ENCODE measurements around the gene KLHL26. TPM values are rescaled to one million over a fixed set of nuclear protein-coding genes. Genes with fewer than 3 reads are reported as not detected.

The KLHL26 gene
- total and polyA plus RNA-seq, 4 experiments from 2014 or later = 4.4 to 14.8 (median 10.6) TPM

GRCh38 chr19:18616023-18616422, 20.8 kb upstream of the KLHL26 start:
- Histone ChIP-seq H3K27ac (ENCODE audit: low read depth, low read length) (no peak overlapping the region), H3K9me3 (ENCODE audit: control insufficient read depth in 1 of 2, low read length in 2 of 2) (no peaks in the 10 kb centered on the region), H3K4me1 (ENCODE audit: insufficient read depth, low read length) (peaks cover 20% of the 10 kb centered on the region), H3K4me3 (ENCODE audit: low read length in 2 of 2) (no peak overlapping the region), H3K27me3 (ENCODE audit: insufficient read depth, low read length) (peaks cover 29% of the 10 kb centered on the region), H3K36me3 (ENCODE audit: insufficient read depth, low read length) (no peaks in the 10 kb centered on the region)
- intact Hi-C loops (cut with micrococcal nuclease) = no loop called here
- Mint-ChIP-seq H3K27me3 (peaks cover 32 to 42% of the 10 kb centered on the region in 2 donors), H3K27ac (no peak overlapping the region), H3K4me1 (peaks cover 8 to 27% (median 10%) of the 10 kb centered on the region in 4 donors), H3K9me3 (peaks cover 0 to 1% (median 0%) of the 10 kb centered on the region in 8 donors), H3K36me3 (no peaks in the 10 kb centered on the region), H3K4me3 (no peak overlapping the region)
- no peak for DNase-seq
- CTCF ChIA-PET (ENCODE audit: partially characterized antibody) = interaction anchor here (1.5 kb wide), 1 partner anchor 120 kb away, joined by 3 read pairs; no protein-coding TSS in a partner anchor
- POLR2A ChIA-PET (ENCODE audit: partially characterized antibody) = no interaction called here

GRCh38 chr19:18617562-18617961, 19.3 kb upstream of the KLHL26 start:
- H3K9me3 Mint-ChIP-seq = peaks cover 0 to 1% (median 0%) of the 10 kb centered on the region in 8 donors
- H3K27me3 Mint-ChIP-seq = peaks cover 24 to 32% of the 10 kb centered on the region in 2 donors
- H3K4me3 Mint-ChIP-seq = no peak overlapping the region
- ChIA-PET CTCF (ENCODE audit: partially characterized antibody) (no interaction called here), POLR2A (ENCODE audit: partially characterized antibody) (no interaction called here)
- H3K9me3 ChIP-seq (ENCODE audit: control insufficient read depth in 1 of 2, low read length in 2 of 2) = no peaks in the 10 kb centered on the region
- no peaks in the 10 kb centered on the region for H3K36me3 ChIP-seq (ENCODE audit: insufficient read depth, low read length)
- no peak overlapping the region for H3K27ac Mint-ChIP-seq
- no peaks in the 10 kb centered on the region for H3K36me3 Mint-ChIP-seq
- H3K4me1 ChIP-seq (ENCODE audit: insufficient read depth, low read length) = peaks cover 8% of the 10 kb centered on the region
- no peak overlapping the region for H3K27ac ChIP-seq (ENCODE audit: low read depth, low read length)
- DNase-seq = no peak
- H3K4me3 ChIP-seq (ENCODE audit: low read length in 2 of 2) = no peak overlapping the region
- intact Hi-C loops (cut with micrococcal nuclease) = no loop called here
- peaks cover 19% of the 10 kb centered on the region for H3K27me3 ChIP-seq (ENCODE audit: insufficient read depth, low read length)
- H3K4me1 Mint-ChIP-seq = peaks cover 0 to 15% (median 1%) of the 10 kb centered on the region in 4 donors

GRCh38 chr19:18618236-18618635, 18.6 kb upstream of the KLHL26 start:
- no peak for DNase-seq
- Histone ChIP-seq H3K4me3 (ENCODE audit: low read length in 2 of 2) (no peak overlapping the region), H3K4me1 (ENCODE audit: insufficient read depth, low read length) (peaks cover 4% of the 10 kb centered on the region), H3K9me3 (ENCODE audit: control insufficient read depth in 1 of 2, low read length in 2 of 2) (no peaks in the 10 kb centered on the region), H3K36me3 (ENCODE audit: insufficient read depth, low read length) (no peaks in the 10 kb centered on the region), H3K27me3 (ENCODE audit: insufficient read depth, low read length) (peaks cover 16% of the 10 kb centered on the region), H3K27ac (ENCODE audit: low read depth, low read length) (no peak overlapping the region)
- peaks cover 0 to 13% (median 1%) of the 10 kb centered on the region in 4 donors for H3K4me1 Mint-ChIP-seq
- H3K27me3 Mint-ChIP-seq = peaks cover 24 to 31% of the 10 kb centered on the region in 2 donors
- H3K4me3 Mint-ChIP-seq = no peak overlapping the region
- POLR2A ChIA-PET (ENCODE audit: partially characterized antibody) = no interaction called here
- intact Hi-C loops (cut with micrococcal nuclease) = no loop called here
- peaks cover 0 to 1% (median 0%) of the 10 kb centered on the region in 8 donors for H3K9me3 Mint-ChIP-seq
- no peaks in the 10 kb centered on the region for H3K36me3 Mint-ChIP-seq
- no peak overlapping the region for H3K27ac Mint-ChIP-seq
- CTCF ChIA-PET (ENCODE audit: partially characterized antibody) = interaction anchor here (0.9 to 1.6 kb wide), 2 partner anchors 29 to 229 kb away, joined by 3 to 5 read pairs; no protein-coding TSS in a partner anchor

GRCh38 chr19:18620311-18620710, 16.5 kb upstream of the KLHL26 start:
- Histone ChIP-seq H3K27me3 (ENCODE audit: insufficient read depth, low read length) (peaks cover 4% of the 10 kb centered on the region), H3K9me3 (ENCODE audit: control insufficient read depth in 1 of 2, low read length in 2 of 2) (no peaks in the 10 kb centered on the region), H3K4me3 (ENCODE audit: low read length in 2 of 2) (no peak overlapping the region), H3K4me1 (ENCODE audit: insufficient read depth, low read length) (no peaks in the 10 kb centered on the region), H3K27ac (ENCODE audit: low read depth, low read length) (no peak overlapping the region), H3K36me3 (ENCODE audit: insufficient read depth, low read length) (no peaks in the 10 kb centered on the region)
- no peak for DNase-seq
- ChIA-PET CTCF (ENCODE audit: partially characterized antibody) (no interaction called here), POLR2A (ENCODE audit: partially characterized antibody) (no interaction called here)
- Mint-ChIP-seq H3K9me3 (peaks cover 0 to 1% (median 0%) of the 10 kb centered on the region in 8 donors), H3K4me1 (peaks cover 0 to 3% (median 0%) of the 10 kb centered on the region in 4 donors), H3K27ac (no peak overlapping the region), H3K27me3 (peaks cover 11 to 15% of the 10 kb centered on the region in 2 donors), H3K4me3 (no peak overlapping the region), H3K36me3 (no peaks in the 10 kb centered on the region)
- intact Hi-C loops (cut with micrococcal nuclease) = no loop called here

GRCh38 chr19:18620902-18621301, 15.9 kb upstream of the KLHL26 start:
- intact Hi-C loops (cut with micrococcal nuclease) = no loop called here
- H3K27me3 Mint-ChIP-seq = peaks cover 10 to 15% of the 10 kb centered on the region in 2 donors

GRCh38 chr19:18626906-18627305, 9.9 kb upstream of the KLHL26 start:
- CTCF ChIA-PET (ENCODE audit: partially characterized antibody) = no interaction called here
- POLR2A ChIA-PET (ENCODE audit: partially characterized antibody) = no interaction called here
- peaks cover 1 to 6% of the 10 kb centered on the region in 2 donors for H3K27me3 Mint-ChIP-seq
- H3K27ac ChIP-seq (ENCODE audit: low read depth, low read length) = no peak overlapping the region
- intact Hi-C loops (cut with micrococcal nuclease) = no loop called here
- no peaks in the 10 kb centered on the region for H3K36me3 Mint-ChIP-seq
- peaks cover 0 to 3% (median 0%) of the 10 kb centered on the region in 4 donors for H3K4me1 Mint-ChIP-seq
- no peaks in the 10 kb centered on the region for H3K9me3 ChIP-seq (ENCODE audit: control insufficient read depth in 1 of 2, low read length in 2 of 2)
- no peak overlapping the region for H3K4me3 ChIP-seq (ENCODE audit: low read length in 2 of 2)
- no peaks in the 10 kb centered on the region for H3K9me3 Mint-ChIP-seq
- H3K4me3 Mint-ChIP-seq = no peak overlapping the region
- H3K27me3 ChIP-seq (ENCODE audit: insufficient read depth, low read length) = no peaks in the 10 kb centered on the region
- DNase-seq = no peak
- no peak overlapping the region for H3K27ac Mint-ChIP-seq
- no peaks in the 10 kb centered on the region for H3K4me1 ChIP-seq (ENCODE audit: insufficient read depth, low read length)
- H3K36me3 ChIP-seq (ENCODE audit: insufficient read depth, low read length) = no peaks in the 10 kb centered on the region

More at GRCh38 chr19:18620902-18621301, 15.9 kb upstream of the KLHL26 start:
- no peaks in the 10 kb centered on the region for H3K36me3 Mint-ChIP-seq
- peaks cover 4% of the 10 kb centered on the region for H3K27me3 ChIP-seq (ENCODE audit: insufficient read depth, low read length)
- no peak overlapping the region for H3K4me3 Mint-ChIP-seq
- ChIA-PET POLR2A (ENCODE audit: partially characterized antibody) (no interaction called here), CTCF (ENCODE audit: partially characterized antibody) (interaction anchor here (0.6 kb wide), 1 partner anchor 457 kb away, joined by 3 read pairs; no protein-coding TSS in a partner anchor)
- H3K9me3 ChIP-seq (ENCODE audit: control insufficient read depth in 1 of 2, low read length in 2 of 2) = no peaks in the 10 kb centered on the region
- H3K4me3 ChIP-seq (ENCODE audit: low read length in 2 of 2) = no peak overlapping the region
- H3K9me3 Mint-ChIP-seq = peaks cover 0 to 1% (median 0%) of the 10 kb centered on the region in 8 donors
- H3K4me1 ChIP-seq (ENCODE audit: insufficient read depth, low read length) = no peaks in the 10 kb centered on the region
- DNase-seq = no peak
- no peak overlapping the region for H3K27ac ChIP-seq (ENCODE audit: low read depth, low read length)
- H3K4me1 Mint-ChIP-seq = peaks cover 0 to 3% (median 0%) of the 10 kb centered on the region in 4 donors
- H3K36me3 ChIP-seq (ENCODE audit: insufficient read depth, low read length) = no peaks in the 10 kb centered on the region
- no peak overlapping the region for H3K27ac Mint-ChIP-seq

GRCh38 chr19:18629166-18630088, 7.4 kb upstream of the KLHL26 start:
- Mint-ChIP-seq H3K27ac (no peak overlapping the region), H3K4me1 (no peaks in the 10 kb centered on the region), H3K27me3 (peaks cover 1 to 8% of the 10 kb centered on the region in 2 donors), H3K36me3 (no peaks in the 10 kb centered on the region), H3K4me3 (no peak overlapping the region), H3K9me3 (no peaks in the 10 kb centered on the region)
- no peaks in the 10 kb centered on the region for H3K4me1 ChIP-seq (ENCODE audit: insufficient read depth, low read length)
- H3K27me3 ChIP-seq (ENCODE audit: insufficient read depth, low read length) = no peaks in the 10 kb centered on the region
- intact Hi-C loops (cut with micrococcal nuclease) = no loop called here
- DNase-seq = no peak
- no peaks in the 10 kb centered on the region for H3K9me3 ChIP-seq (ENCODE audit: control insufficient read depth in 1 of 2, low read length in 2 of 2)
- no peaks in the 10 kb centered on the region for H3K36me3 ChIP-seq (ENCODE audit: insufficient read depth, low read length)
- CTCF ChIA-PET (ENCODE audit: partially characterized antibody) = no interaction called here
- POLR2A ChIA-PET (ENCODE audit: partially characterized antibody) = interaction anchor here (1.0 kb wide), 1 partner anchor 202 kb away, joined by 3 read pairs; no protein-coding TSS in a partner anchor
- no peak overlapping the region for H3K4me3 ChIP-seq (ENCODE audit: low read length in 2 of 2)
- no peak overlapping the region for H3K27ac ChIP-seq (ENCODE audit: low read depth, low read length)

Data from CD4-positive, alpha-beta memory T cell (primary cell).